SK-N-SH (cell line): ENCODE data around the gene TWSG1.

ENCODE experiments used
- FOXM1 ChIP-seq: IDR thresholded peaks from 2 replicates; pipeline ENCODE4 v1.4.0; 2012; ENCODE audit warnings: low read depth, mild to moderate bottlenecking
- POLR2AphosphoS5 ChIP-seq: IDR thresholded peaks from 2 replicates; pipeline ENCODE4 v1.6.1; 2012; ENCODE audit warnings: low read depth, low read length
- SMC3 ChIP-seq: IDR thresholded peaks from 2 replicates; pipeline ENCODE4 v1.6.1; 2012; ENCODE audit warnings: low read depth, low read length, improper control_type of control experiment
- TCF12 ChIP-seq: IDR thresholded peaks from 2 replicates; pipeline ENCODE4 v1.4.0; 2012

DNA sequence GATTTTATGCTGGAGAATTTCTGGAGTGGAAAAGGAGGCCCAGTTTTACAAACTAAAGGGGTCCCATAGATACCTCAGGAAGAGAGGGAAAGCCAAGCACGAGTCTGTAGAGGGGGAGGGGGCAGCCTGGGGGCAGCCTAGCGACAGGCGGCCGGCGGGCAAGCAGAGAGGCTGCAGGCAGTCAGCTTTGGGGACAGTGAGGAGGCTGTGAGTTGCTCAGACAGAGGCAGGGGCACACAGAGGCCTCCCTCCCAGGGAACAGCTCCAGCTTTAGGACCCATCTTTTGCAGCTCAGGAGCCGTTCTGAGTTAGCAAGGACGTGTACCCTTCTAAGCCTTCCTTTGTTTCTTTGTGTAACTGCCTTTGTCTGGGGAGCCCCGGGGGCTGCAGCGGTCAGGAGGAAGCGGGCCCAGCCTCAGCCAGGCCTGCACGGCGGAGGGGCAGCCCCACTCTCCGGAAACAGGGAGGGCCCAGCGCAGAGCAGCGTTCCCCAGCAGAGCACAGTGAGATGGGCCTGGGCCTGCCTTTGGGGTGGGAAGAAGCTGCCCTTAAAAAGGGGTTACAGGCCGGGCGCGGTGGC lies 99.6 kb downstream of the TWSG1 start:
- TF ChIP-seq SMC3 (no peak), TCF12 (no peak), POLR2AphosphoS5 (no peak), FOXM1 (no peak)
